Superior temporal gyrus (tissue), 1 donor: ENCODE results near the gene PCDH1.
A peak's percentile ranks its signal among the peaks of the same experiment; 100 is the strongest.
"Not testable (repeated sequence)": the region's sequence is repeated elsewhere in the genome, so short reads cannot be mapped to it uniquely, and the experiment has no call there.

Experiments used
- DNase-seq: peaks from one replicate; pipeline ENCODE4 v3.0.0-alpha.2; 2016; ENCODE audit errors: extremely low spot score

The PCDH1 gene

DNA sequence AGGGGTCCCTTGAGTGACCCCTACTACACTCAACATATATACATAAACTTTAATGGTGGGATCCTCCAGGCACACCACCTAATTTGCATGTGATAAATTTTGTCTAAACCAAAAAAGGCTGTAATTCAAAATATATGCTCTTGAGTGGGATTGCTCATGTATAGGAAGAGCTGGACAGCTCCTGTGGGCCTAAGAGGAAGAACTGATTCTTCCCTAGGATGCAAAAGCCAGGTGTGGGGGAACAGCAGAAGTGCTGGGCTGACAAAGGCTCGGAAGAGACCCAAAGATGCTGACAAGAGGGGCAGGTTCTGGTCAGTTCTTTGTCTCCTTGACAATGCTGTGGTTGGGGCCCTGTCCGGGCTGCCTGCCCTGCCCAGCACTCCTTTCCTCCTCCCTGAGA lies 43.9 kb downstream of the PCDH1 start:
- no peak for DNase-seq

DNA sequence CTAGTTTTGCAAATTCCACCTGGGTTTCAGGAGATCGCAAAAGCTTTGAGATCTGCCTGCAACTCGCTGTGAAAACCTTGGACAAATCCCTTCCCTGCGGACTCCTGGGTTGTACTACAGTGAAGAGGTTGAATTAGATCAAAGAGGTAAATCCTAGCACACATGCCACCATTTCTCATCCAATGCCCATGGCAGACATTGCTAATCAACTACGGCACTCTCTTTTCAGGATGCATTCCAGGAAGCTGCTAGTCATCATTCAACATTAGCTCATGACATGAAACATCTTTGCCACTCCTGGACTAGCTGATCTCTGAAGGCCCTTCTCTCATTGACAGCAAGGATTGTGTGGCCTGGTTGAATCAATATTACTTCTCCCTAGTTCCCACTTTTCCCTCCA lies 46.1 kb downstream of the PCDH1 start:
- DNase-seq: no peak

DNA sequence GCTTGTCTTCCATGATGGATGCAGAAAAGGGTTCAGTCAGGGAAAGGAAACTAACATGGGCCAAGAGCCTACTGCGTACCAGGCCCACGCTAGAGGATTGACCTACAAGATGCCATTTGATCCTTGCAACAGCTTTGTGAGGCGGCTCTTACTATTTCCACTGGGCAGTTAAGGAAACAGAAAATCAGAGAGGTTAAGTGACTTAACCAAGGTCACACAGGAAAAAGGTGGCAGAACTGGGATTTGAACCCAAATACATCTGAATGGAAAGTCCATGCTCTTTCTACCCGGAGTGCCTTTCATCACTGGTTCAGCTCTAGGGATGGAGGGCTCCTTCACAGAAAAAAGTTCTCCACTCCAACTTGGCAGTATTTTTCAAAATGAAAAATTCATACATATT lies 50.0 kb downstream of the PCDH1 start:
- DNase-seq: no peak

DNA sequence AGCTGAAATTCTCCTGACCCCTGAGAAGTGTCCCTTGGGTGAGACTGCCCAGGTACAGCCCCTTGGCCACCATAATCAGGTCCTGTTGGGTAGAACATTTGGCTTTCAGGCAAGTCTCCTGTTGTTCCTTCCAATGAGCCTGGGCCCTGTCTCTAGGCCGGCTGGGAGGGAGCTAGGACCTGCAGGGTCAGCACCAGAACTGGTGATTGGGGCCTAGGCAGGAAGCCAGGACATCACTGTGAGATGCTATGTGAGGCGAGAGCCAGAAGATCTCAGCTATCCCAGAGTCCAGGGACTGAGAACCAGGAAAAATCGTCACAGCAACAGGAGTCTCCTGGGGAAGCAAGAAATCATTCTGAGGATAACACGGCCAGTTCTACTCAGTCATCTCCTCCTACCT lies 51.5 kb downstream of the PCDH1 start:
- DNase-seq: no peak

DNA sequence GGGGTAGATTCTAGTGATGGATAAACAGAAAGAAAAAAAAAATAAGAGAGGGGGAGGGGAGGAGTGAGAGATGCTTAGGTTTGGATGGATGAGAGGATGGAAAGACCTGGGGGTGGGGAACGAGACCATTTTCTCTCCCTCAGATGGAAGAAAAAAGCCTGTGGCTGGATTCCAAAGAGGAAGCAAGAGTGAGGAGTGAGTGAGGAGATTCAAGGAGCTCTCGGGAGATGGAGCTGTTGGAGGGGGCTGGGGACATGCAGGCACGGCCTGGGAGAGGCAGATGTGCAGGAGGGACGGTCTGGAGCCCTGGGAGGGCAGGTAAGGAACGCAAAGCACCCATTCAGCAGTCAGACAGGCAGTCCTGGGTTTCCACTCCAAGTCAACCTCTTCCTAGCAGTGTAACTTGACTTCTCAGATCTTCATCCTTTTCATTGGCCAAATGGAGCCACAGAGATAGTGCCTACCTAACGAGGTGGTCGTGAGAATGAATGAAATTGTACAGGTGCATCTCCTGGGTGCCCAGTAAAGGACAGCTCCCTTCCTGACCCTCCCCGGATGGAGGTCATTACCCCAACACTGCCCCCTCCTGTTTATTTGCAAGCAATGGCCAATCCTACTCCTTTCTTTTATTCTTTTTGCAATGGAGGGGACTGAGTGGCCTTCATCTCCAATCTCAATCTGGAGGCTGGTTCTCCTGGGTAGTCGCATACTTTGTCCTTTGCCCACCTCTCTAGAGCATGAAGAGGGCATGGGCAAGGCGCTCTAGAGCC lies 52.2 kb downstream of the PCDH1 start:
- peak; percentile 61 for DNase-seq

DNA sequence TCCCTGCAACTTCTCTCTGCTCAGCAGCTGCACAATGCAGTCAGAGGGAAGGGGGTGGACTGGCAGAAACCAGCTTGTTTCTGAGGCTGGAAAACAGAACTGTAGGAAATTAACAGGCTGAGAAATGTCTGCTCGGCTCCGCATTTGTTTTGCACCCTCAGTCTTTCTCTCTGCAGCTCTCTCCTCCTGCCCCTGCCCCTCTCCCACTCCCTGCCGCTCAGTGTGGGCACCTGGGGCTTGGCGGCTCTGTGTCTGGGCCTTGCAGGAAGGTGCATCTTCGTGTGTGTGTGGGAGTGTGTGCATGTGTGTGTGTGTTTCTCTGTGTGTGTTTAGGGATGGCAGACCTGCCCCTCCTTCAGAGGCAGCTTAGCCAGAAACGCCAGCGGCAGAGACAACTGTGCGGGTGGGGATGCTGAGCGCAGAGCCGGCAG lies 53.0 kb downstream of the PCDH1 start:
- peak; percentile 49 for DNase-seq

DNA sequence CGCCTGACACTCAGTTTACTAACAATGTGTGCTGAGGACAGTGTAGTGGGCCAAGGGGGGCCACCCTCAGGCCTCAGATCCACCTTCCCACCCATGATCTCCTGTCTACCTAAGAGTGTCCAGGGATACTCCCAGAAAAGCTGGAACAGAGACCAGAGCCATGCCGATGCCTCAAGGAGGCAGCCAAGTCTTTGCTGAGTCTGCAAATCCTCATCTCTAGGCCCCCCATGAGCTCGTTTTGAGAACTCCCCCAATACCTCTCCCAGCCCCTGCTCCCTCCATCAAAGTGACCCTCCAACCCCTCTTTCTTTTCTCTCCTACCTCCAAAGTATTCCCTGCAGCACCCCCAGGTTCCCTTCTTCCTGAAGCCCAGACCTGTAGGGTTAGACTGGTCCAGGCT lies 53.5 kb downstream of the PCDH1 start:
- DNase-seq: no peak

DNA sequence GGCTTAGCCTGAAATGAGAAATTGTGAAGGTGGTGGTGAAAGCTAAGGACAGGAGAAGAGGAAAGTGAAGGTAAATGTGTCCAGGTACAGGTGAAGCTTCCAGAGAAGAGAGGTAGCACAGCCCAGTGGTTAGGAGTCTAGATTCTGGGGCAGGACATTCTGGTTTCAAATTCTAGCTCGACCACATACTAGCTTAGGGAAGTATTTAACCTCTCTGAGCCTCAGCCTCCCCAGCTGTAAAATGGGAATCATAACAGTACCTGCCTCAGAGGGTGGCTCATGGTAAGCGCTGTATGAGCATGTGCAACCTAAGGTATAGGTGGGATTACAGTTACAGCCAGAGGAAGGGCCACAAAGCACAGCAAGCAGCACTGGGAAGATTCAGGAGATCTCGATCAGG lies 55.2 kb downstream of the PCDH1 start:
- DNase-seq: no peak

DNA sequence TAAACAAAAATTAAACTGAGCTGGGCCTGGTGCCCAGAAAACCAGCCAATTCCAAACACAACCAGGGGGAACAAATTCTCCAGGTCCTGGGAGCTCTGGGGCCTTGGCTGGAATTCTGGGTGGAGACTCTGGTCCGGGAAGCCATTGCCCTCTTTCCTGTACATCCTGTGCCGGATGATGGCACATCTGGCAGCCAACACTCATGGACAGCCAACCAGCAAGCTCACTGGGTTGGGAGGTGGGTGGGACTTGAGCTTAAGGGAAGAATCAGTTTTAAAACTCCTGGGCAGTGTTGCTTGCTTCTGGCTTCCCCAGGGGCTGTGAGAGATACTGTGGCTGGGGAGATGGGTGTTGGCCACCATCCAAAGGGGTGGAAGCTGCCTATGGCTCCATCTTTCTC lies 56.1 kb downstream of the PCDH1 start:
- DNase-seq: no peak

DNA sequence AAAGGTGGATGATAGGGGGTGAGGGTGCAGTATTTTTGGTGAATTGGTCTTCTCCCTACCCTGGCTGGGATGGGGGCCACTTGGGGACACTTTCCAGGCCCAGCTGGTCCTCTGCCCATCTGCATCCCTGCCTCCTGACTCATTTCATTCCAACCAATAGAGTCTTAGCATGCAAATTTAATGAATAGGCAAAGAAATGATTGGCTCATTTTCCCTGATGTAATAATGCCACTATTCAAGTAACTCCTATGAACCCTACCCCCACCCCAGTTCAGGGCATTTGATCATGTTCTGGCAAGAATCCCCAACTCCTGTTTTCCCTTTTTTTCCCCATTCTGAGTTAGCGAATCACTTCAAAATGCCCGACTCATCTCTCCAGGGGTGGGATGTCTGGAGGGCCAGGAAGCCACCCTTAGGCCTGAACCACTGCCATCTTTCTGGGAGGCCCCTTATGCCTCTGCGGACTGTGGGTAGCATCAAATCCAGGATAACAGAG lies 56.7 kb downstream of the PCDH1 start:
- peak; percentile 95 for DNase-seq

DNA sequence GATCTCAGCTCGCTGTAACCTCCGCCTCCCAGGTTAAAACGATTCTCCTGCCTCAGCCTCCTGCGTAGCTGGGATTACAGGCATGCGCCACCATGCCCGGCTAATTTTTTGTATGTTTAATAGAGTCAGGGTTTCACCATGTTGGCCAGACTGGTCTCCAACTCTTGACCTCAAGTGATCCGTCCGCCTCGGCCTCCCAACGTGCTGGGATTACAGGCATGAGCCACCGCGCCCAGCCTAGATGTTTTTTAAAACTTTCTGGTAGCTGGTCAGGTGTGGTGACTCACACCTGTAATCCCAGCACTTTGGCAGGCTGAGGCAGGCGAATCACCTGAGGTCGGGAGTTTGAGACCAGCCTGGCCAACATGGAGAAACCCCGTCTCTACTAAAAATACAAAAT lies 57.5 kb downstream of the PCDH1 start:
- DNase-seq: not testable (repeated sequence)

DNA sequence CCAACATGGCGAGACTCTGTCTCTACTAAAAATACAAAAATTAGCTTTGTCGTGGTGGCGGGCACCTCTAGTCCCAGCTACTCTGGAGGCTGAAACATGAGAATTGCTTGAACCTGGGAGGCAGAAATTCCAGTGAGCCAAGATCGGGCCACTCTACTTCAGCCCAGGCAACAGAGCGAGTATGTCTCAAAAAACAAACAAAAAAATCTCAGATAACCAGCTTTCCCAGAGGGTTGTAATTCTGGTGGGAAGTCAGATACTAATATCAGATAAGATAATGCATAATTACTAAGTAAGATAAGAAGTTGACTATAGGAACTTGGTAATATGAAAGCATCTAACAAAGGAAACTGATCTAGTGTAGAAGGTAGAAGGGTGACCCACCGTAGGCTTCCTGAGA lies 60.6 kb downstream of the PCDH1 start:
- no peak for DNase-seq

DNA sequence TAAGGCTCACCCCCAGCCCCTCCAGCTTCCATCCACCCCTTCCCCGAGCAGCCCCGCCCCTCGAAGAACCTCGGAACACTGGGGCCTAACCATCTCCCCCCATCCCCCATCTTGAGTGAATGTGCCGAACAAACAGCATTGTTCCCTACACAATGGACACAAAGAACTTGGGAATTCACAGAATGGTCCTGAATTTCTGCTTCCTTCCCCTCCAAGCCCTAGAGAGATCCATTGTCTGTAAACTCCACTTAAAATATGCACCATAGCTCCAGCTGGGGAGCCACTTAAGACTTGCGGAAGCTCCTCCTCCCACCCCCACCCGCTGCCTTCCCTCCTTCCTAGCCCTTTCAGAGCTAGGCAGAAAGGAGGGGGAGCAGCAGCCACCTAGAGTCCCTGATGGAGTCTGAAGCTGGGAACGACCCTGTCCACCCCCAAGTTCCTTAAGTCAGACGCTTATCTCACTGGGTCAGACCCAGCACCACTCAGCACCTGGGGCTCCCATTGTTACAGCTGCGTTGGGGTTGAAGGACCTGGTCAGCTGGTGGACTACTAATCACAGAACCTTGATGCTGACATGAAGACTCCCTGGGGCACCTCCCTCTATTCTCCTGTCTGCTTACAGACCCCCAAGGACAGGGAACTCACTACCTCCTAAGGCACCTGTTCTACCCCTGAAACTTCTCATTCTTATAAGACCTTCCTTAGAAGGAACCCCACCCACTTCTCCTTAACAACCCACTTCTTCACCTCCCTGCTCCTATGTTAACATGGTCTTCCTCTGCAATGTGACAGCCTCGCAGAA lies 61.4 kb downstream of the PCDH1 start:
- DNase-seq: peak; percentile 62

DNA sequence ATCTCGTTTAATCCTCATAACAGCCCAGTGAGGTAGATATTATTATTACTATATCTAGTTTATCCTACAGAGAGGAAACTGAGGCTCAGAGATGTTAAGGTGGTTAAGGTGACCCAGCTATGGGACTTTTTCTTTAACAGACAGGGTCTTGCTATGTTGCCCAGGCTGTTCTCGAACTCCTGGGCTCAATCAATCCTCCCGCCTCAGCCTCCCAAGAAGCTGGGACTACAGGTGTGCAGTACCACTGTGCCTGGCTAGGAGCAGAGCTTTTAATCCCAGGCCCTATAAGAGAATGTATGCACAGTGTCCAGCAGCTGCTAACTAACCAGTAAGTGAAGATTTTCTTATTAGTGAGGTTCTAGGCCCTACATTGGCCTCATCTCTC lies 62.4 kb downstream of the PCDH1 start:
- no peak for DNase-seq

DNA sequence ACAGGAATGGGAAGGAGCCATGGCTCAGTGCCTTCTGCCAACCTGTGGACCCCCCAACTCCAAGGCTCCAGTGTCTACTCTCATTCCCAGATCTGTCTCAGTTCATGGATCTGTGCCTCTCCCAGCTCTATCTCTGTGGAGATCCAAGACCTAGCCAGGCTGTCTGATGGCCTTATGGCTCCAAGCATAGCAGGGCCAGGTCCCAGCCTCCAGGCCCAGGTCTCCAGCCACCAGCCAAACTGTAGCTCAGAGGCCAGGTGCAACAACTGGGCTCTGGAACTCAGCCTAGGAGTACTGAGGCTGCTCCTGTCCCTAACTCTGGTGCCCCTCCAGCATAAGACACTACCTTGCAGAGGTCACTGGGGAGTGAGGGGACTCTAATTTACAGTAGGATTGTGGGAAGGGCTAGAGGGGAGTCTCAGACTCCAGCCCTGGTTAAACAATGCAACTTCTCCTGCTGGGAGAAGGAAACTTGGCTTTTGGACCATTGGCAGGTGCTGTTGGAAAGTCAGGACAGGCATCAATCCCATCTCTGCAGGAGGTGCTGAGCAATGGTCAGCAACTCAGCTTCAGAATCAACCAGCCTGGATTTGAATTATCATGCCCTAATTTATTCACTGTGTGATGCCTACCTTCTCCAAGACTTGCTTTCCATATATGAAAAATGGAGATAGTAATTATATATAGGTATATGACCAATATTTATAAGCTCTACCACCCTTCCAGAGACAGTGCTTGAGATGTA lies 63.0 kb downstream of the PCDH1 start:
- no peak for DNase-seq

DNA sequence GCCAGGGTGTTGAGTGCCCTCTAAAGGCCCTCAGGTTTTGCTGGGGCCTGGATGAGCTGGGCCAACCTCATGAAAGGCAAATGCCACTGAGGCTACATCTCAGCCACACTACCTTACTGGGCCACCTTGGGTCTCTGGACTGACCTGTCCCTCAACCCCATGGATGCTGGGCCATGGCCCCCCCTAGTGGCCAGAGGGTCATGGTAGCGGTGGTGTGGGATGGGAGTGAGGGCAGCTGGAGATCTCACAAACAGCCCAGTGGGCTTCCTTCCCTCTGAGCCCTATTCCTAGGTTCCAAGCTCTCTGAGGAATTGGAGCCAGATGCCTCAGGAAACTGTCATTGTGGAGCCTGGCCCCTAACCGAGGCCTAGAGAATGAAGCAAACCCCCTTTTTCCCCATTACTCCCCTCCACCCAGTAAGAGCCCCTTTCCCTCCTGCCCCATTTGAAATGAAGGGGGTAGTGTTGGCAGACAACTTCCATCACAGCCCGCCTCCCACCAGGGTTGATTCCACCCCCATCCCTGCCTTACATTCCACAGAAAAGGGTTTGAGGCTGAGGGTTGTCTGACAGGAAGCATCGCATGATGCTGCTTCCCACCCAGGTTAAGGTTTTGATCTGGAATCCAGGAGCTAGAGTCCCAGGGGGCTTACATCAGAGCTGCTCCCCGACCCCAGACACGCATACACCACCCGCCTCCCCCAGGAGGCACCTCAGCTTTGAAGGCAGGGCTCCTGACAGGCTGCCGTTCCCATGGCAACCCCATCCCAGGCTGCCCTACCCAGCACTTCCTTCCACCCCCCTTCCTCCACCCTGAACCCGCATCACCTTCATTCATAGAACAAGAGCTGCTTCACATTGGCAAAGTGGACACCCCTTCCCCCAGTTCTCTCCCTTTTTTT lies 63.9 kb downstream of the PCDH1 start:
- DNase-seq: no peak

DNA sequence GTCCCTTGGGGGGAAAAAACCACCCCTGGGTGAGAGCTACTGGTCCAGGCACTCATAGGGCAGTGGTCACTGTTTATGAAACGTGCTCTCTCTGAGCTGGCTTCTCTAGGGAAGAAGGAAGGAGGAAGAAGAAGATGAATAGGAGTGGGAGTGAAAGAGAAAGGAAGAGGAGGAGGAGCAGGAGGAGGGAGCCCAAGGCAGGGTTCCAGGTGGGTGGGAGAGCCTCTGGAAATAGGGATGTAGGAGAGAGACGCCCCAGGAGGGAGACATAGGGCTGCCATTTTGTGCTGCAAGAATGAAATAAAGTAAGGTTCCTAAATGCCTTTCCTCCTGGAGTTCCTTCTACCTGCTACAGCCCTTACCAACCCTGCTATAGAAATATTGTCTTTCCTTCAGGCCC lies 65.7 kb downstream of the PCDH1 start:
- no peak for DNase-seq

DNA sequence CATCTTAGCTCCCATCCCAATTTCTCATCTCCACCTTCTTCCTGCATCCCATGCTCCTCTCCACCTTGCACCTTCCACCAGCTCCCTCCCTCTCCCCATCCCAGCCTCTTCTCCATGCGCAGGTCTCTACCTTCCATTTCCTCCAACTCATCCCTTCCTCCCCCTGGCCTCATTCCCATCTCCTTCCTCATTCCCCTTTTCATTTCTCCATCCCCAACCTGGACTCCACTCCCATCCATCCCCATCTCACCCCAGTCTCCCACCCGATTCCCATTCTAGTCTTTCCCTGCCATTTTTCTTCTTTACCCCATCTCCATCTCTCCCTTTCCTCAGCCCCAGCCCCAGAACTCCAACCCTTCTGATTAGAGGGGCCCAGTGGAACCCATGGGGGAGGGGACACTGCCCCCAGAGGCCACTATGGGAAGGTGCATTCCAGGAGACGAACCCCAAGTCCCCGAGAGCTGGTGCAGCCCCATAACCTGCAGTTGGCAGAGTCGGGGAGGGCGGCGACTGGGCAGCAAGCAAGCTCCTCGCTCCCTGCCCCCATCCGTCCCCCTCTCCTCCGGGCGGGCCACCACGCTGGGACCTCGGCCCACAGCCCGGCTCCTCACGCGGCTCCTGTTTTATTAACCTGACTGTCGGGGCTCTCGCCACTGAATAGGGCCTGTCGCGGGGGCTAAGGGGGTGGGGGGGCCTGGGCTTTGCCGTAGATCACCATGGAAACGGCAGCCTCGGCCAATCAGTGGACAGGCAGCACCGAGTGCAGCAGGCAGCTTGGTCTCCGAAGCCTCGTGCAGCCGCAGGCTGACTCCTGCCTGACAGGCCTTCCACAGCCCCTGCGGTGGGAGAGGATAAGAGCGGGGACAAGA lies 66.7 kb downstream of the PCDH1 start:
- DNase-seq: no peak

DNA sequence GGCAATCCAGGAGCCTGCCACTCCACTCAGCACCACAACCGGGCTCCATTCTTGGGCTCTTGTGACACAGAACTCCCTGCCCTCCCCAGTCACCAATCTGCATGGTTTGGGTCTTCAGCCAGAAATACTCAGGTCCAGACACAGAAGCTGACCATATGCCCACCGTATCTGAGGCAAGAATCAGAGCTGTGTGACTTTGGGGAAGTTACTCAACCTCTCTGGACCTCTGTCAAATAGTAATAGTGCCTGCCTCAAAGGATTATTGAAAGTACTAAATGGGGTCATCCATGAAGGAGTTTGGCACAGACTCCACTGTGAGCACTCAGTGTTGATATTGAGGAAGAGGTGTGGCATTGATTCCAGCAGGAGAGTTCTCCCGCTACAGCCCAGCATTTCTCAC lies 67.5 kb downstream of the PCDH1 start:
- no peak for DNase-seq

DNA sequence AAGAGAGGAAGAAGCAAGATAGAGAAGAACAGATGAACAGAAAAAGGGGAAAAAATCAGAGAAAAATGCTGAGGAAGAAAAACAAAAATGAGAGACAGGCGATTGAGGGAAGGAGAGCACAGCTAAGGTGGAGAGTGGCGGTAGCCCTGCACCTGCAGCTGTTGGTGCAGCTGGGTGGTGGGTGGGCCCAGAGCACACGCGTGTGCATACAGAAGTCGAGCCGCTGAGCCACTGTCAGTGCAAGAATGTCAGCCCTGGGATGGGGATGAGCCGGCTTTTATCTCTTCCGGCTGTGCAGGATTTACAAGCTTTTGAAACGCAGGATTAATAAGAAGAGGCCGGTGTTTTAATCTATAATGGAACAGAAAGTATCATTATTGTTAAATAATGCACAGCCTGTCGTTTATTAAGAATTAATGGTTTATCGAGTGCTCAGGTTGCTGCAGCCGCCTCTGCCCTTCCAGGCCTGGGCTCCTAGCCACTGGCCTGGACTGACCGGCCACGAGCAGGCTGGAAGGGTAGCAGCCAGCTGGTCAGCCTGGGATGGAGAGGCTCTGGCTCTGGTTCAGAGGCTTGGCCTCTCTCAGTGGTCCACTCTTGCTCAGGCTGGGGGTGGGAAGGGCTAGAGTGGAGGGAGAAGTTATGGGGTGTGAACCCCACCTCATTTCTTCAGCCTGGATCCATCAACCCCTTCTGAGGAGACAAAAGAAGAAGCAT lies 68.7 kb downstream of the PCDH1 start:
- DNase-seq: no peak
